Left lobe of liver (tissue), 2 donors: ENCODE results near the gene RYR3. TPM values are rescaled to one million over a fixed set of nuclear protein-coding genes. Genes with fewer than 3 reads are reported as not detected.
"Not testable (repeated sequence)": the region's sequence is repeated elsewhere in the genome, so short reads cannot be mapped to it uniquely, and the experiment has no call there.

ENCODE experiments used
- ATAC-seq: fragments of 200-7000 bp; cut with Tn5 transposase; one replicate; pipeline ENCODE4 v1.9.1; 2020; ENCODE audit warnings: mild to moderate bottlenecking, moderate library complexity
- DNase-seq: peaks from one replicate; pipeline ENCODE4 v3.0.0-alpha.2; 2020; ENCODE audit warnings: low spot score
- total RNA-seq: library from RNA; stranded (reverse); gene quantifications from one replicate; pipeline ENCODE4 v1.2.1, GENCODE V29; 2021
- donor health status: DM: no; HTN: no; CAD: no; lungs with moderate emphysema.
- donor health status: DM: no; HTN: yes; CAD: no.

Gene RYR3
- total RNA-seq, 1 donor from 2014 or later, result not detected

DNA sequence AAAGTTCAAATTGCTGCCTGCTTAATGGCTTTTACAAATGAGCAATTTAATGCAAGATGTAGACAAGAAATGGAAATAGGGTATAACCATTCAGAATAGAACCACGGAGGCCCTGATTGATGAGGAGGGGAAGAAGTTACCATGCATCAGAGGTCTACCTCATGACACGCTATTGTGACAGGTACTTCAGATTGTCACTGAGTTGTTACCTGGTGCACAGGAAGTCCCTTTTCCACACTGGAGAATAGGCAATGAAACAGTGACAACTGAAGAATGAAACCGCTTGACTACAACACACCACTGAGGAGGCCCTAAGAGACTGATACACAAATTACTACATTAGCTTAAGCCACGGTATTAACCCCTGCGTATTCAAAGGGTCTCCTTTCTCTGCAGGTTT is 251.2 kb downstream of the RYR3 start:
- DNase-seq (no peak), ATAC-seq (no peak)

DNA sequence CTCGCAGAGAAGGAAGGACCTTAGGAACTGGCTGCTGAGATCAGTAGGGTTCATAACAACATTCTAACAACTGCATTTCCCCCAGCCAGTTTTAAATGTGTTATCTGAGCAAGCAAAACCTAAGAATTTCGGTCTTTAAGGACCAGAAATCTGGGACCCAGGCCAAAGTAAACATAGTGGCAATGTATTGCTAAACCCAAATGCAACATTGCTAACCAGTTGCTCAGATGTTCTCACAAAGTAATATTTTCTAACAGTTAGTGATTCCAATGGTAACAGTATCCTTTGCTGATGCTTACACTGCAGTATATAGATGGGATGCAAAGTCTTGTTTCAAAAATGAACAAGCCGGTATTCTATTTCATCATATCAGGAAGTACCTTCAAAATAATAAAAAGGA is 254.3 kb downstream of the RYR3 start:
- ATAC-seq (no peak), DNase-seq (no peak)

DNA sequence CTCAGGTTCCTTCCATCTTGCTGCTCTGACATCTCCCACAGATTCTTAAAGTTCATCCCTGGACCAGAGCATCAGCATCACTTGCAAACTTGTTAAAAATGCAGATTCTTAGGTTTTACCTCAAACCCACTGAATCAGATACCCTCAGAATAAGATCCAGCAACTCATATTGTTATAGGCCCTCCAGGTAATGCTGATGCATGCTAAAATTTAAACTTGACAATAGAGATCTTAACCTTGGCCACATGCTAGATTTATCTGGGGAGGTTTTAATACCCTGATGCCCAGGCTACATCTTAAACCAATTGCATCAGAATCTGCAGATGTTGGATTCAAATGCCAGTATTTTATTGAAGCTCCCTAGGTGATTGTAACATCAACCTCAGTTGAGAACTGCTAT is 256.9 kb downstream of the RYR3 start:
- DNase-seq (no peak), ATAC-seq (no peak)

DNA sequence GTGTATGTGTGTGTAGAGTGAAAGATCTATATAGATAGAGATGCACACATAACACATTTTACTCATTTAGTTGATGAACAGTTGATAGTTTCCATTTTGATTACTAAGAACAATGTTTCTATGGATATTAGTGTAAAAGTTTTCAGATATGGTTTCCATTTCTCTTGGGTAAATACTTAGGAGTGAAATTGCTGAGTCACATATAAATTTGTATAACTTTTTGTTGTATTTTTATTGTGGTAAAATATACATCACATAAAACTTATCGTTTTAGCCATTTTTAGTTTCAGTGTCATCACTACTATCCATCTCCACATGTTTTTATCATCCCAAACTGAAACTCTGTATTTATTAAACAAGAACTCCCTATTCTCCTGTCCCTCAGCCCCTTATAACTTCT is 258.3 kb downstream of the RYR3 start:
- DNase-seq, result no peak
- no peak for ATAC-seq

DNA sequence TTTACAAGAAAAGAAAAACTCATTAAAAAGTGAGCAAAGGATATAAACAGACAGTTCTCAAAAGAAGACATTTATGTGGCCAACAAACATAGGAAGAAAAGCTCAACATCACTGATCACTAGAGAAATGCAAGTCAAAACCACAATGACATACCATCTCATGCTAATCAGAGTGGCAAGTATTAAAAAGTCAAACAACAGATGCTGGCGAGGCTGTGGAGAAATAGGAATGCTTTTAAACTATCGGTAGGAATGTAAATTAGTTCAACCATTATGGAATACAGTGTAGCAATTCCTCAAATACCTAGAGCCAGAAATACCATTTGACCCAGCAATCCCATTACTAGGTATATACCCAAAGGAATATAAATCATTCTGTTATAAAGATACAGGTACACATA is 267.1 kb downstream of the RYR3 start:
- not testable (repeated sequence) for ATAC-seq, DNase-seq

DNA sequence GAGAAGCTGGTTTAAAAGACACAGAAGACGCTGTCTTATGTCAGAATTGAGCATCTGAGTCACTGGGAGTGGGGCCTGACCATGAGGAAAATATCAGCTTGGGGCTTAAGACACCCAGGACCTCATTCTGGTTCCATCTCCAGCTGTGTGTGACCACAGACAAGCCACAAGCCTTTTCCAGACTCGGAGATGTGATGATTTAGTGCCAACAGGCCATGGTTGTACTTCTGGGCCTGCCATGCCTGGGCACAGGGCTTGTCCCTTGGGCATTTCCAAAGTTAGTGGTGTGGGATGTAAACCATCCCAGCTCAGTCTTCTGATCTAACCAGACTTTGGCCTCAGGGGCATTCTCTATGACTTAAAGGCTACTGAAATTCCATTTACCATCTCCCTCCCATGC is 269.8 kb downstream of the RYR3 start:
- no peak for DNase-seq
- ATAC-seq, result no peak

DNA sequence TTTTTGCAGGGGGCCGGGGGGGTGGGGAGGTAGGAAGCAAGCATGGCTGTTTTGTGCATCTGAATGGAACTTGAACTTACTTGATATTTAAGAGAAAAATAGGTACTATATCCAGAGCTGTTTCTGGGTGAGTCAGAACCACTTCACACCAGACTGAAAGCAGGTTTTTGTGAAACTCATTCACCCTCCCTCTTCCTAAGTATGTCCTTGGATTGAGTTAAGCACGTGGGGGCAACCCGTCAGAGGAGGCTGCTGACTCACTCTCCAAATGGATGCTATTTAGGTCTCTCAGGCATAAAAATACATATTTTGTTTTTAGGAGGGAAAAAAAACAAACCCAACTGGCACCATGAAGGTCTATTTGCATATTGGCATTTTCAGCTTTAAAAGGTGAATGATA is 270.3 kb downstream of the RYR3 start:
- ATAC-seq, result no peak
- no peak for DNase-seq

DNA sequence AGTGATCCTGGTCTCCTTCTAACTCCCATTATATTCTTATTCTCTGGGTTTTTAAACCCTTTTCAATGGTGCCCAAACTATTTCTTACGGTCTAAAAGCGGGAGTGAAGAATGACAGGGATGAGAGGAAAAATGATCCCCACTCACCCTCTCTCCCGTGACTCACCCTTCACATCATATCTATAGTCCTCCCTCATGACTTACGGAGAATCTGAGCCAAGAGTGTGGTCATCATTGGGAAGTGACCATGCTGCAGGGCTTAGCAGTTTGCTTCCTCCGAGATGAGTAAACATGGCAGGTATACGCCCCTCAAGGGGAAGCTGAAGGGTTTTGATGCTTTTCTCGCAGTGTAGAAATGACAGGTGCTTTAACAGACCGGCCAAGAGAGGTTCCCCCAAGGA is 274.0 kb downstream of the RYR3 start:
- no peak for DNase-seq
- ATAC-seq, result no peak

DNA sequence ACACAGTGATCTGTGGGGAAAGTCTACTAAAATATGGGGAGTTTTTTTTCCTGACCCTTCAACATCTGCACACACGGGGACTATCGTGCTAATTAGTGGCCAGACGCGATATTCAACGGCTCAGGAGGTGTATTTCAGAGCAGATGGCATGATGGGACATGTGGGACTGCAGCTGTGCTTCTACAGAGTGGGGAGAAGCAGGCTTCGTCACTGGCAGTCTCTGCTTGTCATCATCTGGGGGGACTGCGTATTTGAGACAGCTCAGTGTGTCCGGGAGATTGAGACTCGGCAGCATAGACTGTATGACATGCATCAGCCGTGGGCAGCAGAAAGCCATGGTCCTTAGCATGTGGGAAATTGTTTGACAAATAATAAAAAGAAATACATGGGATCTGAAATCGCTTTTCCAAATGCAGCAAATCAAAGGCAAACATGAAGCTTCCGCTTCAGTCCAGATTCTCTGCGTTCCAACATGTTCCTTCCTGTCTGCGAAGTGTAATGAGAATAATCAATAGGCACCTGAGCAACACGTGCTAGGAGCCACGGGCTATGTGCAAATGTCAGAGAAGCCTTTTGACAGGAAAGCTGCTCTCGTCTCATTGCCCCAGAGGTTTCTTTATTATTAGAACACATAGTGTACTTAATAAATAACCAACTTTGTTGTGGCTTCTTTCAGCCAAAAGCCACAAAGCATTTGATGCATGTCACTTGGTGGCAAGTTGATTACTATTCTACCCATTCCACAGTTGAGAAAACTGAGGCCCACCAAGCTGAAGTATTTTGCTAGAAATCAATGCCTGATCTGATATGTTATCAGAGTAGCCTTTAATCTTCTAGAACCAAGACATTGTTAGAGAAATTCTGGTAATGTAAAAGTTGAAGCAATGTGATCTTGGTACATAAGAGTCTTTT is 276.3 kb downstream of the RYR3 start:
- no peak for DNase-seq
- no peak for ATAC-seq

DNA sequence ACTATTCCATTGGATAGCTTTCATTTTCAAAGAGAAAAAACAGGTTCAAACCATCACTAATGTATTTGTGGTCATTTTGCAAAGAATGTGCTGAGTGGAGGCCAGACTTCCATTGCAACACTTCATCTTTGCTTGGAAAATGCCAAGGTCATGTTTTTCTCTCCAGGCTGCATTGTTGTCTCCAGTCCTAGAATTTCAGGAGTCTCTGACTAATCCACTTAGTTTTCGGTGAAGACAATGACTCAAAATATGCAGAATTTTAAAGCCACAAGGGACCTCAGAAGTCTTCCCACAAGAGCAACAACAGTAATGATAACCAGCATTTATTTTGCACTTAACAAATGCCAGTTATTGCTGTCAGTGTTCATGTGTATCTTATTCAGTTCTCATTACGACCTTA is 277.0 kb downstream of the RYR3 start:
- no peak for DNase-seq
- ATAC-seq, result no peak

DNA sequence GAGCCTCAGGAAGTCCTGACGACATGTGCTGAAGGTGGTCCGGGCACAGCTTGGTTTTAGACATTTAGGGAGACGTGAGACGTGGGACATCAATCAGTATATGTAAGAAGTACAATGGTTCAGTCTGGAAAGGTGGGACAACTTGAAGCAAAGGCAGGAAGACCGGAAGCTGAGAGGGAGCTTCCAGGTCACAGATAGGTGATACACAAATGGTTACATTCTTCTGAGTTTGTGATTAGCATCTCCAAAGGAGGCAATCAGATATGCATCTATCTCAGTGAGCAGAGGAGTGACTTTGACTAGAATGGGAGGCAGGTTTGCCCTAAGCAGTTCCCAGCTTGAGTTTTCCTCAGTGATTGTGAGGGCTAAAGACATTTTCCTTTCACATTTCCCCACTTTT is 282.1 kb downstream of the RYR3 start:
- no peak for DNase-seq
- no peak for ATAC-seq

DNA sequence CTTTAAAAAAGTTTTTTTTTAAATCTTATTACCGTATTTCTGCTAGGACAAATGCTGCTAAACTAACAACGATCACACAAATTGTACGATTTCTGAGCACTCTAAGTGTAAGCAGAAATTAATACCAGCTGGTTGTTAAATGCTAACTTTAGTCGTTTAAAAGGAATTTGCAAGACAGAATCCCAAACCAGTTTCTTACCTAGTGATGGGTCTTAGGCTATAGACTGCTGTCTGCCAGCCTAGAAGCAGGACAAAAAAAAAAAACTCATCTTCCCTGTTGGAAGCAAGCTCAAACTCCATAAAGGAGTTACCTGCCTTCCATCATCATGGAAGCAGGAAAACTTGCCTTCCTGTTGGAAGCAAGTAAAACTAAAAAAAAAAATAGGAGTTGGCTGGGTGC is 287.6 kb downstream of the RYR3 start:
- DNase-seq, ATAC-seq: not testable (repeated sequence)

DNA sequence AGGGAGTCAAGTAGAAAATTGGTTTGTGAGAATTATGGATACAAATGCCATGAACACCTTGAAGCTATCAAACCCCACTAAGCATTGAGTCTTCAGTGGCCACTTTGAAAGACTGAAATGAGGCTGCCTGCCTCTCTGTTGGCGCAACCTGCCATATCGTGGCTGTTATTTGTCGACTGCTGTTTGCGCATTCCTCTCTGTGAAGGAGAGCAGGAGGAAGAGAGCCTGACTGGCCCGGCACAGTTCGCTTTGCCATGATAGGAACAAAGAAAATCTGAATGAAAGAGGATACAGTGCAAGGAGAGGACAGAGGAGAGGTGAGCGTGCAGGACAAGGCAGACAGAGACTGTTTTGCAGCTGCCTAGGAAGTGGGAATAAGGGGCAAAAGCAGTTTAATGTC is 289.4 kb downstream of the RYR3 start:
- DNase-seq (no peak), ATAC-seq (no peak)

DNA sequence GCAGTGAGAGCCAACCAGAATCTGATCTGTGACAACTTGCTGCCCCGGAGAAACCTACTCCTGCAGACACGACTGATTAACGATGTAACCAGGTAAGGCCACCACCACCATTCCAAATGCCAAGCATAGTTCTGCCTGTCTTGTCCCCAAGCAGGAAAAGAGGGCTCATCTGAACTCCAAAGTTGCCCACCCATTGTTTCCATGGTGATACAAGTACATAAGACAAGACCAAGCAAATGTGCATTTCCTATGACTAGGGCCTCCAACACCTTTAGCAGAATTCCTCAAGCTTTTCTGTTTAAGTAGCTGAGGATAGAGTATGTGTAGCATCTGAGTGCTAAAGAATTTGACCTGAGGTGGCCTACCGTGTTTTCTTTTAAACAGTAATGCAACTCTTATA is 290.7 kb downstream of the RYR3 start:
- ATAC-seq (no peak), DNase-seq (no peak)

DNA sequence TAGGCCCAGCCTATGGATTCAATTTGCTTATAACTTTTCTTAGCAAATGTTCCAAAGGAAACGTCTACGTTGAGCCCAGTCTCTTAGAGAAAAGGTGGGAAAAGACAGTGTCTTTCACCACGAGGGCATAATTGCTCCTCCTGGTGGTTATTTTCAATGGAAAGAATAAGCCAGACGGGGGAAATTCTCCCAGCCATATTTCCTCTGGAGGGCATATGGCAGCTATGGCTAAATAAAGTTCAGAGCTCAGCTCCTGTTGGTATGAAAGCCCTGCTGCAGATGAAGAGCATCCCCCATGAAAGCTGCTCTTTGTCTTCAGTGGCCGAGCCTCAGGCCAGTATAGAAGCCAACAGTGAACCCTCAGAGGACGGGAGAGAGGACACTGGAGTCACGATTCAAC is 297.9 kb downstream of the RYR3 start:
- DNase-seq (no peak), ATAC-seq (no peak)

DNA sequence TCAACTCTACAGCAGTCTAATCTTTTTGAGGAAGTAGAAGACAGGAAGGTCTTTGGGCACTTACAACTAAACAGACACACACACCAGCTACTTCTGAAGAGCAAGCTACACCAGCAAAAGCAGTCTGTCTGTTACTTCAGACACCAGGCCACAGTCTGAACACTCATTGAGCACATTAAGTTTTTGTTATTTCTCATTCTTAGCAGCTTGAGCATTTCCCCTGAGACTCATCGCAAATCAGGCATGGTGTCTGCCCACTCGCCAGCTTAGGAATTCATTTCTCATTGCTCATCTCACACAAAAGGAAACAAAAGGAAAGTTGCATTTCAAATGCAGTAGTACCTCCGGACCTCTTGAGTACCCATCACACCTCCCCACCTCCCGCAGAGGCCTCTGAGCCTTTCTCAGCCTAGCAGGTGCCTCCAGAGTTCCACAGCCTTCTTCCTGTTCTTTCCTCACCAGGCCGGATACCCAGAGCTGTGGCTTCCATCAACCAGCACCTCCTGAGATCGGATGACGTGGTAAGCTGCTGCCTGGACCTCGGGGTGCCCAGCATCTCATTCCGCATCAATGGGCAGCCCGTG is 302.0 kb downstream of the RYR3 start:
- ATAC-seq (no peak), DNase-seq (no peak)

DNA sequence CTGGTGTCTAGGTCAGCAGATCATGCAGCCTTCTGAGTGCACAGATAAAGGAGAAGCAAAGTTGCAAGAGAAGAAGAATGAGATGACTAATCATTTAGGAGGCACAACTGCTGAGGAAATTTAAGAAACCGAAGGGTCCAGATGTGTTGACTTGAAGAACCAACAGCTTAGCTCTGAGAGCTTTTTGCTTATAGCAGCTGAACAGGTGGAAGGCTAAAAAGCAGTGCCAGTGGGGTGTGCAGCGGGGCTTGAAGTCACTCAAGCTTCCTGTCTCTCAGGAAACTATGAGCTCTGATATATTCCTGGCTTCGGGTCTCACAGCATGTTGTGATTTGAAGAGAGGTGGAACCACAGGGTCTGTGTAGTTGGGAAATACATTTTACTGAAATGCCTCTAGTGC is 305.7 kb downstream of the RYR3 start:
- DNase-seq (no peak), ATAC-seq (no peak)

DNA sequence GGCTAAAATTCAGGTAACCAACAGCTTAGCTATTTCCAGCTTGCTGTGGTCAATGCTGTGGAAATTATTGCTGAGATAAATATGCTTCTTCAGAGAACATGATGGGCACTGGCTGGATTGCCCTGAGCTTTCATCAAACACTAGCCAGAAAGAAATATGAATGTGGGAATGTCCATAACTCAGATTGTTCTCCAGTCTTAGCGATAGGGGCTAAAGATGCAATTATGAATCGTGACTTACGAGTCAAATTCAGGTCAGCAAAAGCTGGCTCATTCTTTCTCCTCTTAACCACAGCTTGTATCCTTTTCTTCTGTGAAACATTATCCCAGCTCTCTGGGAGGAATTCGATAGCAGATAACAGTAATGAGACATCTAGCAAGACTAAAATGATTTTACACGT is 307.6 kb downstream of the RYR3 start:
- no peak for DNase-seq
- no peak for ATAC-seq

DNA sequence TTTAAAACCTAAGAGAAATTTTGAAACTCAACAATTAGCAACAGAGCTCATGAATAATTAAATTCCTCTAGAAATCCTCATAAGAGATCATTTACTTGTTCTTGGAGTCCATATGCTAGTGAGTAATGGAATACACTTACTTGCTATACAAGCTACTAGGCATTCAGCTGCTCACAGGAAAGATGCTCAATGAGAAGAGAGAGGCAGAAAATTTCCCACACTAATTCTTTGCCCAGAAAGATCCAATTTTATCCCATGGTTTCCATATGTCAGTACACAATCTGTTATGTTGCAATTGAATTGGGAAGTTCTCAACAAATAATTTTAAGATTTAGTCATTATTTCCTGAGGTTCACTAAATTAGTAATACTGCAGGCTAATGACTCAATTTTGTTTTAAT is 310.4 kb downstream of the RYR3 start:
- no peak for ATAC-seq
- no peak for DNase-seq

DNA sequence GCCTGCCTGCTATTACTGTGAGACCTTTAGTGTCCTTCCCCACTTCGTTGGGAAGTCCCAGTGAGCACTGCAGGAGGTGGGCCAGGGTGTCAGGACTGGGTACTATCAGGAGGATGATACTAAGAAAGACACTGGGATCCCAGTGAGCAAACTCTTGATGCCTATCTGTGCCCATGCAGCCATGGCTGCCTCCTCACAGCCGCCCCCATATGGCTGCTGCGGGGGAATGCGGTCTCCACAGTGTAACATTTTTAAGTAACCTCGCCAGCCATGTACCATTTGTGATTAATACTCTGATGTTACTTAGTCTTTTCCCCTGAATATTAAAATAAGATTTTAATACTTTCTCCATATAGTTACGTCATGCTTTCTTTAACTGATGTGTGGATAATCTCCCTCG is 312.2 kb downstream of the RYR3 start:
- DNase-seq (no peak), ATAC-seq (no peak)

DNA sequence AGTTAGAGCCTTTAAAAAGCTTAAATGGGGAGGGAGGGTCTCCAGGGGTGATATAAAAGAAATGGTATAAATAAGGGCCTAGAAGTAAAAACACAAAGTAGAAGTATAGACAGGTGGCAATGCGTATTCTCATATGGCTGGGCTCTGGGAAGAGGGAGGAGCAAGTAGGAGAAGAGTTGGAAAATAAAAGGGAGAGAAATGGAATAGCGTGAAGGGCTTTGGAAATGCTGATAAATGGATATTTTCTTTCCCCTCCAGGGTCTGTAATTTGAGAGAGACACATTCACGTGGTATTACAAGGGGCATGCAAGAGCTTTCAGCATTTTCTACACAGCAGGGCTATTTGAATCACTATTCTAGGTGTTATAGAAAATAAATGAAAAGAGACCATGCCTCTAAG is 313.7 kb downstream of the RYR3 start:
- ATAC-seq (no peak), DNase-seq (no peak)

DNA sequence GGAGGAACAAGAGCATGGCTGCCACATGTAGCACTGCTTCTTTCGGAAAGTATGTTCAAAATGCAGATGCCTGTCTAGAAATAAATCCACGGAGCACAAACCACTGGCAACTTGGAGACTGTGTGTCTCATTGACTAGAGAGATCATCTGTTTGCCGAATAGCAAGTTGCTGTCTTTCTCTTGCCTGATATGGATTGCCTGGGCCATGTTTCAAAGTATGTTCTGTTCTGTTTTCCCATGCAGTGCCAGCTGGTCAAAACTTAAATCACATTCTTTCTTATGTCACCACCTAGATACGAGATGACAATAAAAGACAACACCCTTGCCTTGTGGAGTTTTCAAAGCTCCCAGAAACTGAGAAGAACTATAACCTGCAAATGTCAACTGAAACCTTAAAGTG is 318.9 kb downstream of the RYR3 start:
- DNase-seq (no peak), ATAC-seq (no peak)

DNA sequence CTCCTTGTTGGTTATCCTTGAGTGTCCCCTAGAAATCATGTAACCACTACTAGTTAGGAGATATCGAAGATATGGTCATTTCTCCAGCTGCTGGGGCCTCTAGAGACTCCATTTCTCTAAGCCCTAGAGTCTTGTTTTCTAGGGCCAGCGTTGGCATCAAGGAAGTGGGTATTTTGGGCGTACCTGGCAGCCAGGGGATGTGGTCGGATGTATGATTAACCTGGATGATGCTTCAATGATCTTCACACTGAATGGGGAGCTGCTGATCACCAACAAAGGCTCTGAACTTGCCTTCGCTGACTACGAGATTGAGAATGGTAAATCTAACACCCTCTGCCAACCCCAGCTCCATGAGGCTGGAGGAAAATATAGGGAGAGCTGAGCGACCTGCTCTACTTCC is 325.5 kb downstream of the RYR3 start:
- no peak for ATAC-seq
- DNase-seq, result no peak
